ENCODE measurements around the gene UNC79. TPM values are rescaled to one million over a fixed set of nuclear protein-coding genes. Genes with fewer than 3 reads are reported as not detected.

Gene UNC79
- total RNA-seq, 1 donor from 2014 or later = 2.2 TPM

DNA sequence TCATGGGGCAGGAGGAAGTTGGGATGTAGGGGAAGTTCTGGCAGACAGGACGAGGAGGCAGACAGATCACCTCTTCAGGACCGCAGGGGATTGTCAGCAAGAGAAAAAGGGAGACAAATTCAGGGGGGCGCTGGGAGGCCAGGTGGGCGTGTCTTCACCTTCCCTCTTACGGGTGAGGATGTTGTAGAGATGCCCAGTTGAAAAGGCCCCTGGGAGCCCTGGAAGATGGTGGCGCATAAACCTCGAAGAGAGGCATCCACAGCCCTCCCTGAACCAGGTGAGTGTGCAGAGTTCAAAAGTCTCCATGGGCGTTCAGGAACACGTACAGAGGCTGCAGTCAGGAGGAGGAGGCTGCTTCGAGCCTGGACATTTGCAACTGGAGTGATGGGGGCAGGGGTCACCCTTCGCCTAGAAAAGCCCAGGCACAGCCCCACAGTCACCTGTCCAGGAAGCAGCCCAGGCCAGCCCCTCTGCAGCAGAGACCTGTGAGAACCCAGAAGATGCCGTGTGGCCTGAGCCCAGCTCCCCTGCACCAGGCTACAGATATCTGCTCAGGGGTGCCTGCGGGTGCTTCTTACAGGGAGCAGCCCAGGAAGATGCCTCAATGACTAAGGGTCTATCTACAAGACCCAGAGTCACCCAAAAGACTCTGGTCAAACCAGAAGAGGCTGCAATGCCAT, 283.1 kb downstream of the UNC79 start:
- H3K4me3 ChIP-seq = no peak overlapping the region
- H3K27me3 Mint-ChIP-seq (ENCODE audit: insufficient read depth, low read depth) = peaks cover 11% of the 10 kb centered on the region
- H3K4me1 ChIP-seq = peaks cover 13% of the 10 kb centered on the region
- H3F3A ChIP-seq (ENCODE audit: low read depth) = no peaks in the 10 kb centered on the region
- H3K36me3 ChIP-seq = no peaks in the 10 kb centered on the region
- no peaks in the 10 kb centered on the region for H3K27me3 ChIP-seq
- no peak overlapping the region for H2AFZ ChIP-seq (replicated peaks)
- TF ChIP-seq EZH2 (IDR thresholded peaks at IDR 0.05) = no peak
- TF ChIP-seq EZH2phosphoT487 (IDR thresholded peaks at IDR 0.05) = no peak
- TF ChIP-seq, protein P1, sequence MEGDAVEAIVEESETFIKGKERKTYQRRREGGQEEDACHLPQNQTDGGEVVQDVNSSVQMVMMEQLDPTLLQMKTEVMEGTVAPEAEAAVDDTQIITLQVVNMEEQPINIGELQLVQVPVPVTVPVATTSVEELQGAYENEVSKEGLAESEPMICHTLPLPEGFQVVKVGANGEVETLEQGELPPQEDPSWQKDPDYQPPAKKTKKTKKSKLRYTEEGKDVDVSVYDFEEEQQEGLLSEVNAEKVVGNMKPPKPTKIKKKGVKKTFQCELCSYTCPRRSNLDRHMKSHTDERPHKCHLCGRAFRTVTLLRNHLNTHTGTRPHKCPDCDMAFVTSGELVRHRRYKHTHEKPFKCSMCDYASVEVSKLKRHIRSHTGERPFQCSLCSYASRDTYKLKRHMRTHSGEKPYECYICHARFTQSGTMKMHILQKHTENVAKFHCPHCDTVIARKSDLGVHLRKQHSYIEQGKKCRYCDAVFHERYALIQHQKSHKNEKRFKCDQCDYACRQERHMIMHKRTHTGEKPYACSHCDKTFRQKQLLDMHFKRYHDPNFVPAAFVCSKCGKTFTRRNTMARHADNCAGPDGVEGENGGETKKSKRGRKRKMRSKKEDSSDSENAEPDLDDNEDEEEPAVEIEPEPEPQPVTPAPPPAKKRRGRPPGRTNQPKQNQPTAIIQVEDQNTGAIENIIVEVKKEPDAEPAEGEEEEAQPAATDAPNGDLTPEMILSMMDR (IDR thresholded peaks at IDR 0.05) = no peak
- H3K4me1 Mint-ChIP-seq = peaks cover 22% of the 10 kb centered on the region
- H3K9me3 ChIP-seq (ENCODE audit: low read depth) = no peaks in the 10 kb centered on the region
- H3K27ac ChIP-seq = no peak overlapping the region
- H3K4me2 ChIP-seq = no peak overlapping the region
- no peaks in the 10 kb centered on the region for H4K20me1 ChIP-seq (ENCODE audit: low read depth)
- H3K4me3 Mint-ChIP-seq = no peak overlapping the region
- H3K9ac ChIP-seq = no peak overlapping the region
- H3K27ac Mint-ChIP-seq = no peak overlapping the region
- no peaks in the 10 kb centered on the region for H3K36me3 Mint-ChIP-seq
- no peaks in the 10 kb centered on the region for H3K79me2 ChIP-seq (ENCODE audit: low read depth)
- DNase-seq (ENCODE audit: low spot score) = no peak
- H3K9me3 Mint-ChIP-seq = no peaks in the 10 kb centered on the region

GRCh38 chr14:93714605-93715004, 283.9 kb downstream of the UNC79 start:
- no peak for DNase-seq (ENCODE audit: low spot score)
- no peaks in the 10 kb centered on the region for H4K20me1 ChIP-seq (ENCODE audit: low read depth)
- no peak overlapping the region for H3K4me3 Mint-ChIP-seq
- H3K4me1 ChIP-seq = peaks cover 13% of the 10 kb centered on the region
- no peaks in the 10 kb centered on the region for H3K9me3 Mint-ChIP-seq
- H3F3A ChIP-seq (ENCODE audit: low read depth) = no peaks in the 10 kb centered on the region
- no peaks in the 10 kb centered on the region for H3K36me3 Mint-ChIP-seq
- TF ChIP-seq, protein P1 (IDR thresholded peaks at IDR 0.05) = no peak
- TF ChIP-seq EZH2 (IDR thresholded peaks at IDR 0.05) (no peak), EZH2phosphoT487 (IDR thresholded peaks at IDR 0.05) (no peak)
- no peaks in the 10 kb centered on the region for H3K27me3 ChIP-seq
- H3K27ac Mint-ChIP-seq = peak overlapping the region; percentile 80
- no peaks in the 10 kb centered on the region for H3K79me2 ChIP-seq (ENCODE audit: low read depth)
- no peaks in the 10 kb centered on the region for H3K9me3 ChIP-seq (ENCODE audit: low read depth)
- no peaks in the 10 kb centered on the region for H3K36me3 ChIP-seq
- H3K4me1 Mint-ChIP-seq = peaks cover 22% of the 10 kb centered on the region
- peaks cover 11% of the 10 kb centered on the region for H3K27me3 Mint-ChIP-seq (ENCODE audit: insufficient read depth, low read depth)
- no peak overlapping the region for H3K4me2 ChIP-seq
- H3K27ac ChIP-seq = no peak overlapping the region
- no peak overlapping the region for H3K9ac ChIP-seq
- H3K4me3 ChIP-seq = no peak overlapping the region
- H2AFZ ChIP-seq (replicated peaks) = no peak overlapping the region

DNA sequence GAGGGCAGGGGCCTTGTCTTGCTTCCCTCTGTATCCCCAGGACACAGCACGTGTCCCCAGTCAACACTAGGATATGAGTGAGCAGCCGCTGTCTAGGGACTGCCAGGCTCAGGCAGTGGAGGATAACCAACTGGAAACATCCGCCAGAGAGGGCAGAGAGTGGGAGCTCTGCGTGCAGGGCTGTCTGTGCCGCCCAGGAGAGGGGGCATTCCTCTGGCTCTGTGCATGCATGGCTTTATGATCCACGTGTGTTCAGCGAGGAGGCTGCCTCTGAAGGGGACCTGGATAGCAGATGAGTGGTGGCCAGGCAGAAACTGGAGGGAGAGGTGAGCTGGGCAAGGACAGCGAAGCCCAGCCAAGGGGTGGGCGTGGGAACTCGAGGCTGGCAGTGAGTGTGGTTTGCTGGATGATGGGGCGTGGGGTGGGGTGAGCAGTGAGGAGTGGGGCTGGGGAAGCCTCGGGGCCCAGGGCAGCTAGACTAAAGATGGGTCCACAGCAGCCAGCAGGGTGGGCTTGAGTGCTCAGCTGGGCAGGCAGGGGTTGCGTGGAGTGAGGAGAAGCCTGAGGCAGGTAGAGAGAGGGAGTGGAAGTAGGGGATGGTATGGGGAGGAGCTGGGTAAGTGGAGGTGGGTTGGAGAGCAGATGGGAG, 284.7 kb downstream of the UNC79 start:
- Histone ChIP-seq H4K20me1 (ENCODE audit: low read depth) (no peaks in the 10 kb centered on the region), H3F3A (ENCODE audit: low read depth) (no peaks in the 10 kb centered on the region), H3K36me3 (no peaks in the 10 kb centered on the region), H3K9me3 (ENCODE audit: low read depth) (no peaks in the 10 kb centered on the region), H3K27me3 (no peaks in the 10 kb centered on the region), H3K4me2 (no peak overlapping the region), H3K9ac (no peak overlapping the region), H3K27ac (no peak overlapping the region), H3K4me3 (no peak overlapping the region), H3K4me1 (peaks cover 13% of the 10 kb centered on the region), H2AFZ (replicated peaks) (no peak overlapping the region), H3K79me2 (ENCODE audit: low read depth) (no peaks in the 10 kb centered on the region)
- no peaks in the 10 kb centered on the region for H3K9me3 Mint-ChIP-seq
- no peak overlapping the region for H3K4me3 Mint-ChIP-seq
- peaks cover 14% of the 10 kb centered on the region for H3K27me3 Mint-ChIP-seq (ENCODE audit: insufficient read depth, low read depth)
- TF ChIP-seq, protein P1 (IDR thresholded peaks at IDR 0.05) = no peak
- TF ChIP-seq EZH2 (IDR thresholded peaks at IDR 0.05) (no peak), EZH2phosphoT487 (IDR thresholded peaks at IDR 0.05) (no peak)
- H3K27ac Mint-ChIP-seq = peak overlapping the region; percentile 50
- H3K4me1 Mint-ChIP-seq = peaks cover 22% of the 10 kb centered on the region
- no peak for DNase-seq (ENCODE audit: low spot score)
- H3K36me3 Mint-ChIP-seq = no peaks in the 10 kb centered on the region
